GM19023 (cell line): ENCODE results near the gene KIF1B.
"Not testable (repeated sequence)": the region's sequence is repeated elsewhere in the genome, so short reads cannot be mapped to it uniquely, and the experiment has no call there.

Experiments
- ATAC-seq: cut with Tn5 transposase; IDR thresholded peaks from one replicate; pipeline ENCODE4 v1.9.1; 2021; ENCODE audit warnings: mild to moderate bottlenecking, moderate library complexity; ENCODE audit not compliant: unreplicated experiment

KIF1B gene

GRCh38 chr1:10324627-10325026, 114.3 kb downstream of the KIF1B start:
- ATAC-seq: no peak

GRCh38 chr1:10325521-10325920, 115.2 kb downstream of the KIF1B start:
- ATAC-seq: no peak

GRCh38 chr1:10326251-10326650, 115.9 kb downstream of the KIF1B start:
- no peak for ATAC-seq

GRCh38 chr1:10328180-10328963, 118.0 kb downstream of the KIF1B start:
- no peak for ATAC-seq

- no peak for ATAC-seq
These were observed 127.1 kb downstream of the KIF1B start for GRCh38 chr1:10337436-10337835.

GRCh38 chr1:10338047-10338446, 127.7 kb downstream of the KIF1B start:
- ATAC-seq: no peak

- ATAC-seq: no peak
These were observed 128.2 kb downstream of the KIF1B start for GRCh38 chr1:10338611-10339010.

GRCh38 chr1:10339036-10339567, 128.7 kb downstream of the KIF1B start:
- ATAC-seq: no peak

GRCh38 chr1:10339815-10340214, 129.4 kb downstream of the KIF1B start:
- no peak for ATAC-seq

GRCh38 chr1:10340930-10341590, 130.7 kb downstream of the KIF1B start:
- no peak for ATAC-seq

GRCh38 chr1:10347109-10347508, 136.7 kb downstream of the KIF1B start:
- ATAC-seq: no peak

- ATAC-seq: no peak
These were observed 142.9 kb downstream of the KIF1B start for GRCh38 chr1:10353282-10353681.

- ATAC-seq: no peak
These were observed 143.3 kb downstream of the KIF1B start for GRCh38 chr1:10353693-10354092.

GRCh38 chr1:10360045-10360444, 149.7 kb downstream of the KIF1B start:
- ATAC-seq: no peak

- no peak for ATAC-seq
These were observed 151.1 kb downstream of the KIF1B start for GRCh38 chr1:10361515-10361914.

GRCh38 chr1:10368194-10368593, 157.8 kb downstream of the KIF1B start:
- ATAC-seq: no peak

GRCh38 chr1:10374442-10374860, 164.1 kb downstream of the KIF1B start:
- no peak for ATAC-seq

GRCh38 chr1:10377365-10378029, 167.1 kb downstream of the KIF1B start:
- ATAC-seq: not testable (repeated sequence)

GRCh38 chr1:10378081-10378841, 167.9 kb downstream of the KIF1B start:
- ATAC-seq: no peak

GRCh38 chr1:10379101-10379620, 168.8 kb downstream of the KIF1B start:
- no peak for ATAC-seq

- ATAC-seq: no peak
These were observed 169.3 kb downstream of the KIF1B start for GRCh38 chr1:10379676-10380075.
